A549 (cell line): ENCODE data around the gene TTC34. TPM values are rescaled to one million over a fixed set of nuclear protein-coding genes. Genes with fewer than 3 reads are reported as not detected.

Source experiments
- ATAC-seq, 2 experiments: fragments of 200-7000 bp in 1 of 2; fragments of >200 bp in 1 of 2; cut with Nextera tagmentation in 1 of 2; cut with Tn5 transposase in 1 of 2; 3 replicates each; pipeline versions ENCODE4 v1.8.0 to v1.9.1; 2018 to 2020; ENCODE audit warnings: mild to moderate bottlenecking in 1 of 2, moderate library complexity in 1 of 2
- CTCF ChIA-PET: fragments of 300-600 bp; sonication (Branson Sonifier 250); formaldehyde crosslinking; extraction: SDS; loops from one replicate; lab custom pipeline; 2021; ENCODE audit warnings: antibody characterized with exemption, inconsistent platforms; lab: Yijun Ruan, JAX
- POLR2A ChIA-PET: fragments of 350-600 bp; formaldehyde crosslinking; extraction: SDS; loops from one replicate; lab custom pipeline; 2021; ENCODE audit warnings: antibody characterized with exemption, inconsistent platforms; lab: Yijun Ruan, JAX
- DNase-seq, 2 experiments: peaks; one replicate each; pipeline versions ENCODE4 v3.0.0 to v3.0.0-alpha.2; 2011 to 2016; ENCODE audit warnings: low read depth in 1 of 2, low spot score in 1 of 2
- FAIRE-seq: peaks from 2 replicates; lab custom pipeline; 2011; peaks lifted over from hg19 to GRCh38; lab: Jason Lieb, UNC
- H3K27ac ChIP-seq, 2 experiments: fragments of >200 bp; sonication (Bioruptor Twin); formaldehyde crosslinking; 3 replicates each; pipeline ENCODE4 v1.5.1; 2016 to 2017
- H3K4me1 ChIP-seq: fragments of >200 bp; sonication (Bioruptor Twin); formaldehyde crosslinking; 3 replicates; pipeline ENCODE4 v1.6.1; 2016
- H3K4me2 ChIP-seq: fragments of >200 bp; sonication (Bioruptor Twin); formaldehyde crosslinking; 3 replicates; pipeline ENCODE4 v1.6.1; 2016
- H3K4me3 ChIP-seq: fragments of >200 bp; sonication (Bioruptor Twin); formaldehyde crosslinking; 3 replicates; pipeline ENCODE4 v1.5.1; 2016
- H3K9me3 ChIP-seq: fragments of >200 bp; sonication (Bioruptor Twin); formaldehyde crosslinking; 3 replicates; pipeline ENCODE4 v1.6.1; 2016
- BHLHE40 ChIP-seq: IDR thresholded peaks from 2 replicates; pipeline ENCODE4 v1.6.1; 2012; ENCODE audit warnings: low read depth, low read length, inconsistent platforms
- CBX8 ChIP-seq: fragments of 200-600 bp; sonication (generic); IDR thresholded peaks from 2 replicates; pipeline ENCODE4 v1.6.1; 2016
- CEBPB ChIP-seq, 2 experiments: fragments of >200 bp in 1 of 2; sonication (Bioruptor Twin) in 1 of 2; formaldehyde crosslinking in 1 of 2; IDR thresholded peaks; 2 replicates each; pipeline ENCODE4 v1.6.1; 2012 to 2016
- CHD4 ChIP-seq: fragments of 200-600 bp; sonication (generic); IDR thresholded peaks from 2 replicates; pipeline ENCODE4 v1.6.1; 2016; ENCODE audit warnings: antibody characterized with exemption, mild to moderate bottlenecking, borderline replicate concordance
- EHF ChIP-seq: fragments of 250-450 bp; sonication (Bioruptor Pico); IDR thresholded peaks from 2 replicates; pipeline ENCODE4 v1.5.0; 2020; ENCODE audit warnings: mild to moderate bottlenecking
- ESRRA ChIP-seq: fragments of 150-350 bp; IDR thresholded peaks from 2 replicates; pipeline ENCODE4 v1.6.1; 2014; ENCODE audit warnings: mild to moderate bottlenecking, low read length, borderline replicate concordance
- FOSL2 ChIP-seq, 2 experiments: fragments of 450-650 bp in 1 of 2; fragments of >200 bp in 1 of 2; sonication (Bioruptor Twin) in 1 of 2; formaldehyde crosslinking; IDR thresholded peaks; 2 replicates each; pipeline versions ENCODE4 v1.5.0 to v1.6.1; 2016 to 2020; ENCODE audit warnings: mild to moderate bottlenecking in 1 of 2, moderate library complexity in 1 of 2
- GATA3 ChIP-seq: IDR thresholded peaks from 2 replicates; pipeline ENCODE4 v1.6.1; 2012; ENCODE audit warnings: borderline replicate concordance
- HDAC2 ChIP-seq: fragments of 200-600 bp; sonication (generic); IDR thresholded peaks from 2 replicates; pipeline ENCODE4 v1.6.1; 2016
- HOXA7 ChIP-seq: fragments of 250-450 bp; sonication (Bioruptor Pico); IDR thresholded peaks from 2 replicates; pipeline ENCODE4 v1.5.0; 2020; ENCODE audit warnings: mild to moderate bottlenecking, moderate library complexity
- HOXB5 ChIP-seq: fragments of 250-450 bp; sonication (Bioruptor Pico); IDR thresholded peaks from 2 replicates; pipeline ENCODE4 v1.5.0; 2020; ENCODE audit warnings: mild to moderate bottlenecking, moderate library complexity
- JUNB ChIP-seq: fragments of >200 bp; sonication (Bioruptor Twin); formaldehyde crosslinking; IDR thresholded peaks from 2 replicates; pipeline ENCODE4 v1.6.1; 2016
- KDM5A ChIP-seq: fragments of 200-600 bp; sonication (generic); IDR thresholded peaks from 2 replicates; pipeline ENCODE4 v1.6.1; 2016; ENCODE audit warnings: antibody characterized with exemption, mild to moderate bottlenecking
- MAFK ChIP-seq: fragments of 450-650 bp; IDR thresholded peaks from 2 replicates; pipeline ENCODE4 v1.6.1; 2014; ENCODE audit not compliant: partially characterized antibody
- MAZ ChIP-seq: fragments of 150-350 bp; IDR thresholded peaks from 2 replicates; pipeline ENCODE4 v1.6.1; 2014; ENCODE audit warnings: antibody characterized with exemption, low read depth, low read length, borderline replicate concordance
- MYC ChIP-seq: IDR thresholded peaks from 2 replicates; pipeline ENCODE4 v1.6.1; 2012; ENCODE audit warnings: mild to moderate bottlenecking, inconsistent platforms, low read length, improper control_type of control experiment, borderline replicate concordance
- NPAS2 ChIP-seq: fragments of 250-450 bp; sonication (Bioruptor Pico); IDR thresholded peaks from 2 replicates; pipeline ENCODE4 v1.8.0; 2022; ENCODE audit warnings: mild to moderate bottlenecking, moderate library complexity, borderline replicate concordance
- NR3C1 ChIP-seq: fragments of >200 bp; sonication (Bioruptor Twin); formaldehyde crosslinking; IDR thresholded peaks from 3 replicates; pipeline ENCODE4 v1.6.1; 2017
- PHF8 ChIP-seq: fragments of 200-600 bp; sonication (generic); IDR thresholded peaks from 2 replicates; pipeline ENCODE4 v1.6.1; 2016; ENCODE audit warnings: low read depth, mild to moderate bottlenecking, antibody characterized with exemption, moderate library complexity, borderline replicate concordance
- POLR2A ChIP-seq: IDR thresholded peaks from 2 replicates; pipeline ENCODE4 v1.6.1; 2012; ENCODE audit warnings: mild to moderate bottlenecking, low read length
- RARB ChIP-seq: fragments of 250-450 bp; sonication (Bioruptor Pico); IDR thresholded peaks from 2 replicates; pipeline ENCODE4 v1.8.0; 2021; ENCODE audit warnings: mild to moderate bottlenecking, moderate library complexity
- RFX5 ChIP-seq: fragments of 450-650 bp; IDR thresholded peaks from 2 replicates; pipeline ENCODE4 v1.7.1; 2014; ENCODE audit warnings: antibody characterized with exemption, mild to moderate bottlenecking, moderate library complexity
- SMC3 ChIP-seq: fragments of >200 bp; sonication (Bioruptor Twin); formaldehyde crosslinking; IDR thresholded peaks from 3 replicates; pipeline ENCODE4 v1.6.1; 2018; ENCODE audit warnings: inconsistent platforms
- TFCP2L1 ChIP-seq: fragments of 250-450 bp; sonication (Bioruptor Pico); IDR thresholded peaks from 2 replicates; pipeline ENCODE4 v1.5.0; 2021; ENCODE audit warnings: mild to moderate bottlenecking
- TP53 ChIP-seq: fragments of 250-450 bp; sonication (Bioruptor Pico); IDR thresholded peaks from 2 replicates; pipeline ENCODE4 v1.5.0; 2021; ENCODE audit warnings: mild to moderate bottlenecking, moderate library complexity
- ZC3H11A ChIP-seq: fragments of 450-650 bp; IDR thresholded peaks from 2 replicates; pipeline ENCODE4 v1.6.1; 2014; ENCODE audit warnings: antibody characterized with exemption, mild to moderate bottlenecking
- ZFP36 ChIP-seq: fragments of 450-650 bp; IDR thresholded peaks from 2 replicates; pipeline ENCODE4 v1.6.1; 2014; ENCODE audit warnings: borderline replicate concordance; ENCODE audit not compliant: partially characterized antibody
- ZSCAN20 ChIP-seq: fragments of 250-450 bp; sonication (Bioruptor Pico); IDR thresholded peaks from 2 replicates; pipeline ENCODE4 v1.8.0; 2022; ENCODE audit warnings: mild to moderate bottlenecking, moderate library complexity
- WGBS: methylation state at CpG from one replicate; pipeline ENCODE4 v1.1.6; 2017; ENCODE audit errors: missing lambda C conversion rate; 5-methylcytosine and 5-hydroxymethylcytosine counted together
- polyA plus RNA-seq, 4 experiments: library from polyadenylated mRNA; depleted of rRNA in 3 of 4; stranded (reverse); fragments of >200 nt; fragmentation: RNase III in 1 of 4; extraction: RNeasy Plus Mini Kit Qiagen cat#74134 plus additional on column Dnase treatment in 1 of 4; gene quantifications; 2 replicates in 3 of 4; 3 replicates in 1 of 4; pipeline ENCODE4 v1.2.3, GENCODE V29; 2011 to 2017
- TF ChIP-seq, protein P1 (sequence below): IDR thresholded peaks from 2 replicates; pipeline ENCODE4 v1.6.1; 2012; ENCODE audit warnings: low read depth, borderline replicate concordance
- TF ChIP-seq, protein P2 (sequence below): fragments of >200 bp; sonication (Bioruptor Twin); formaldehyde crosslinking; IDR thresholded peaks from 2 replicates; pipeline ENCODE4 v1.6.1; 2016
- TF ChIP-seq, protein P3 (sequence below): fragments of 200-600 bp; sonication (generic); IDR thresholded peaks from 2 replicates; pipeline ENCODE4 v1.6.1; 2016; ENCODE audit warnings: antibody characterized with exemption, mild to moderate bottlenecking, moderate library complexity

Gene TTC34
- polyA plus RNA-seq, 2 of the 4 experiments (the other 2 are of a cell fraction): 0.04 to 0.05 TPM

DNA sequence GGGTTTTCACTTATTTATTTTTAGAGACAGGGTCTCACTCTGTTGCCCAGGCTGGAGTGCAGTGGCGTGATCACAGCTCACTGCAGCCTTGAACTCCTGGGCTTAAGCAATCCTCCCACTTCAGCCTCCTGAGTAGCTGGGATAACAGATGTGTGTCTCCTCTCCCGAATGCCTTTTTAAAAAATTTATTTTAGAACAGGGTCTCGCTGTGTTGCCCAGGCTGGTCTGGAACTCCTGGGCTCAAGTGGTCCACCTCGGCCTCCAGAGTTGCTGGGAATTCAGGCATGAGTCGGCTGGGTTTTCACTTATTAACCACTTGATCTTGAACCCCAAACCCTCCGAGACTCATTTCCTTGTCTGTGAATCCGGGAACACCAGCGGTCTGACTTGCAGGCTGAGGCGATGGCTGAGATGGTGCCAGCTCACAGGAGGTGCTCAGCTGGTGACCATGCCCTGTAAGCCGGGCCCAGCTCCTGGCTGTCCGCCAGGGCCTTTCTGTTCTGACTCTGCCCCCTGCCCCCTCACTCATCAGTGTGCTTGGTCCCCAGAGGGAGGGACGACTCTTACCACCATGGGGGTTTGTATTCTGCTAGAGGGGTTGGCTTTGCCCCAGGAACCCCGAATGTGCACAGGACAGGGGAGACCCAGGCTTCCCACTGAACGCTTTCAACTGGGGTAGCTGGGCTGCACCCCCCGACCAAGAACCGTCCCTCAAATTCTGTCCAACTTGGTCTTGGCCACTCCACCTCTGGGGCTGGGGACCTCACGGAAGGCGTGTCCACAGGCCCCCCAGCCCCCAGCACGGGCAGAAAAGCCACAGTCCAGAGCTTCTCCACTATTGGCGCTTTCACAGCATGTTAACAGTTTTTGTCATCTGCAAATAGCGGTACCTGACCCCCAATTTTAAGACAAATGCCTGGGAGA is 191.2 kb downstream of the TTC34 start:
- Histone ChIP-seq H3K4me2 (no peak overlapping the region), H3K27ac (no peak overlapping the region), H3K9me3 (0 out of 3 replicates have a peak, but pooled peaks cover 3% of the 10 kb centered on the region), H3K4me3 (no peak overlapping the region), H3K4me1 (no peaks in the 10 kb centered on the region)
- no peak for FAIRE-seq
- ATAC-seq: no peak; a peak in 1 of 6 replicates
- no peak for TF ChIP-seq MYC
- no peak for TF ChIP-seq JUNB
- TF ChIP-seq EHF (CRISPR knock-in tag): no peak
- no peak for TF ChIP-seq ZSCAN20 (CRISPR knock-in tag)
- no peak for TF ChIP-seq GATA3
- no peak for TF ChIP-seq ZFP36
- TF ChIP-seq SMC3: no peak
- 53% methylated on average over 13 of the region's 21 CpGs for WGBS
- ChIA-PET POLR2A (no interaction called here), CTCF (interaction anchor here (0.6 to 1.1 kb wide), 2 partner anchors 12 to 840 kb away, joined by 3 read pairs; no protein-coding TSS in a partner anchor)
- no peak for DNase-seq

DNA sequence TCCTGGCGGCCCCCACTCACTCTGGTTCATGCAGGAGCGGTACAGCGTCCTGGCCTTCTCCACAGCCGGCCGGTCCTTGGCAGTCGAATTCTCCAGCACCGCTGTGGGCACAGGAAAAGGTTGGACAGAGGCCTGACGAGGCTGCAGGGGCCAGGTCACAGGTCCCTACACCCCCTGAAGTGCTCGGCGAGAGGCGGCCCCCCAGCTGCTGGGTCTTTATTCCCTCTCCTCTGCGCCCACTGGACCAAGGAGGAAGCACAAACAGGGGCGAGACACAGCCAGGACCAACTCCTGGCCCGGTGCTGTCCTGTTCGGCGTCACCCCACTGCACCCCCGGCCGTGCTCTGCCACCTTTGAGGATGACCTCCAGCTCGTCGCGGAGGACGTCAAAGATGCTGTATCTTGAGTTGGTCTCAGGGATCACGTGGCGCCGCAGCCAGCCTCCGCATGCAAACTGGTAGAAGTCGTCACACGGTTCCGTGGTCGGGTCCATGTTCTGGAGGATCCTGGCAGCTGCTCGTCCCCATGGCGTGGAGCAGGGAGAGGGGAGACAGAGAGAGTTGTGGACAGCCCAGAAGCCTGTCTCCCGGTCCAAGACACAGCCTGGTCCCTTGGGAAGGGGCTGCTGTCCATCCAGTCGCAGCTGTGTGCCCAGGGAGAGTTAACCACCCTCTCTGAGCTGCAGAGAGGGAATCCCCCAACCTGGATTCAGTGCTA is 192.0 kb downstream of the TTC34 start:
- 62% methylated on average over 21 of the region's 34 CpGs for WGBS
- DNase-seq (no peak), FAIRE-seq (no peak), ATAC-seq (no peak)
- no peak overlapping the region for H3K4me2 ChIP-seq
- ChIA-PET CTCF (interaction anchor here (0.6 to 1.1 kb wide), 2 partner anchors 13 to 841 kb away, joined by 3 read pairs; no protein-coding TSS in a partner anchor), POLR2A (no interaction called here)
- no peak overlapping the region for H3K4me3 ChIP-seq
- no peaks in the 10 kb centered on the region for H3K4me1 ChIP-seq
- TF ChIP-seq SMC3 (no peak), ZC3H11A (no peak), FOSL2 (IDR thresholded peaks at IDR 0.05) (no peak), FOSL2 (CRISPR knock-in tag; IDR thresholded peaks at IDR 0.05) (no peak), HDAC2 (no peak), RFX5 (no peak), TFCP2L1 (no peak), BHLHE40 (no peak), CEBPB (IDR thresholded peaks at IDR 0.05) (no peak), HOXB5 (no peak), CBX8 (no peak)
- TF ChIP-seq, protein P1, sequence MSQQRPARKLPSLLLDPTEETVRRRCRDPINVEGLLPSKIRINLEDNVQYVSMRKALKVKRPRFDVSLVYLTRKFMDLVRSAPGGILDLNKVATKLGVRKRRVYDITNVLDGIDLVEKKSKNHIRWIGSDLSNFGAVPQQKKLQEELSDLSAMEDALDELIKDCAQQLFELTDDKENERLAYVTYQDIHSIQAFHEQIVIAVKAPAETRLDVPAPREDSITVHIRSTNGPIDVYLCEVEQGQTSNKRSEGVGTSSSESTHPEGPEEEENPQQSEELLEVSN: no peak
- 0 out of 3 replicates have a peak, but pooled peaks cover 3% of the 10 kb centered on the region for H3K9me3 ChIP-seq
- no peak overlapping the region for H3K27ac ChIP-seq

DNA sequence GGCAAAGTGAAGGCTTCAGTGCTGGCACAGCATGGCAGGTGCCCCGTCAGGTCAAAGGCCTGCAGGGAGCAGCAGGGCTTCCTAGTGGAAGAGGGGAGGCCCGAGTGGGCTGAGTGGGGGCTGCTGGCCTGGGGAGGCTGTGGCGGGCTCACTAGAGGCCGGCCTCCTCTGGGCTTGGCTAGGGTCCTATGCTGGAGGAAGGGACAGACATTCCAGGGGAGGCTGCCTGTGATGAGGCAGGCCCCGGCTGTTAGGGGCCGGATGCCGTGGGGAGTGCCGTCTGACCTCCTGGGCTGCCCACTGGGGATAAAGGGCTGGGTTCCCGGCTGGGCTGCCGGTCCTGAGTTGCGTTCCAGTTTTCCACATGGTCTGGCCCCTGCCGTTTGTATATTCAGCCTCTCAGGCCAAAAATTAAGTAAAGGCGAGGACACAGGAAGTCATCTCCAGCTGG is 193.8 kb downstream of the TTC34 start:
- 54% methylated on average over 5 of the region's 13 CpGs for WGBS
- H3K27ac ChIP-seq: no peak overlapping the region
- H3K9me3 ChIP-seq: no peaks in the 10 kb centered on the region
- no peak overlapping the region for H3K4me2 ChIP-seq
- DNase-seq: no peak
- no peaks in the 10 kb centered on the region for H3K4me1 ChIP-seq
- no peak for FAIRE-seq
- ChIA-PET CTCF (no interaction called here), POLR2A (no interaction called here)
- H3K4me3 ChIP-seq: no peak overlapping the region
- no peak for ATAC-seq
- TF ChIP-seq JUNB (no peak), HDAC2 (no peak), ESRRA (no peak), HOXA7 (no peak), POLR2A (no peak), NR3C1 (no peak), KDM5A (no peak), CHD4 (no peak), TP53 (CRISPR knock-in tag) (no peak), RARB (CRISPR knock-in tag) (no peak), MAFK (no peak), MAZ (no peak), PHF8 (no peak), CBX8 (no peak), NPAS2 (no peak)
- TF ChIP-seq, protein P2, sequence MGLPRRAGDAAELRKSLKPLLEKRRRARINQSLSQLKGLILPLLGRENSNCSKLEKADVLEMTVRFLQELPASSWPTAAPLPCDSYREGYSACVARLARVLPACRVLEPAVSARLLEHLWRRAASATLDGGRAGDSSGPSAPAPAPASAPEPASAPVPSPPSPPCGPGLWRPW: no peak
- TF ChIP-seq, protein P3, sequence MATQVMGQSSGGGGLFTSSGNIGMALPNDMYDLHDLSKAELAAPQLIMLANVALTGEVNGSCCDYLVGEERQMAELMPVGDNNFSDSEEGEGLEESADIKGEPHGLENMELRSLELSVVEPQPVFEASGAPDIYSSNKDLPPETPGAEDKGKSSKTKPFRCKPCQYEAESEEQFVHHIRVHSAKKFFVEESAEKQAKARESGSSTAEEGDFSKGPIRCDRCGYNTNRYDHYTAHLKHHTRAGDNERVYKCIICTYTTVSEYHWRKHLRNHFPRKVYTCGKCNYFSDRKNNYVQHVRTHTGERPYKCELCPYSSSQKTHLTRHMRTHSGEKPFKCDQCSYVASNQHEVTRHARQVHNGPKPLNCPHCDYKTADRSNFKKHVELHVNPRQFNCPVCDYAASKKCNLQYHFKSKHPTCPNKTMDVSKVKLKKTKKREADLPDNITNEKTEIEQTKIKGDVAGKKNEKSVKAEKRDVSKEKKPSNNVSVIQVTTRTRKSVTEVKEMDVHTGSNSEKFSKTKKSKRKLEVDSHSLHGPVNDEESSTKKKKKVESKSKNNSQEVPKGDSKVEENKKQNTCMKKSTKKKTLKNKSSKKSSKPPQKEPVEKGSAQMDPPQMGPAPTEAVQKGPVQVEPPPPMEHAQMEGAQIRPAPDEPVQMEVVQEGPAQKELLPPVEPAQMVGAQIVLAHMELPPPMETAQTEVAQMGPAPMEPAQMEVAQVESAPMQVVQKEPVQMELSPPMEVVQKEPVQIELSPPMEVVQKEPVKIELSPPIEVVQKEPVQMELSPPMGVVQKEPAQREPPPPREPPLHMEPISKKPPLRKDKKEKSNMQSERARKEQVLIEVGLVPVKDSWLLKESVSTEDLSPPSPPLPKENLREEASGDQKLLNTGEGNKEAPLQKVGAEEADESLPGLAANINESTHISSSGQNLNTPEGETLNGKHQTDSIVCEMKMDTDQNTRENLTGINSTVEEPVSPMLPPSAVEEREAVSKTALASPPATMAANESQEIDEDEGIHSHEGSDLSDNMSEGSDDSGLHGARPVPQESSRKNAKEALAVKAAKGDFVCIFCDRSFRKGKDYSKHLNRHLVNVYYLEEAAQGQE: no peak
